SK-N-SH (cell line): Measurements from ENCODE around the gene LRRC26.

Source experiments
- CTCF ChIP-seq: fragments of 200-600 bp; sonication (generic); IDR thresholded peaks from 2 replicates; pipeline ENCODE4 v1.6.1; 2017; ENCODE audit warnings: antibody characterized with exemption, mild to moderate bottlenecking, moderate library complexity
- ELF1 ChIP-seq: IDR thresholded peaks from 2 replicates; pipeline ENCODE4 v1.4.0; 2012
- EP300 ChIP-seq, 2 experiments: IDR thresholded peaks; 2 replicates each; pipeline versions ENCODE4 v1.4.0 to v1.6.1; 2012; ENCODE audit warnings: borderline replicate concordance in 1 of 2, low read depth in 1 of 2, low read length in 1 of 2
- REST ChIP-seq: IDR thresholded peaks from 2 replicates; pipeline ENCODE4 v1.6.1; 2012; ENCODE audit warnings: mild to moderate bottlenecking, low read depth, low read length, moderate library complexity
- RFX5 ChIP-seq: IDR thresholded peaks from 2 replicates; pipeline ENCODE4 v1.6.1; 2012; ENCODE audit warnings: mild to moderate bottlenecking, improper control_type of control experiment, low read length
- RXRA ChIP-seq: IDR thresholded peaks from 2 replicates; pipeline ENCODE4 v1.4.0; 2012; ENCODE audit warnings: low read depth, mild to moderate bottlenecking, borderline replicate concordance

- TF ChIP-seq ELF1 (no peak), EP300 (IDR thresholded peaks at IDR 0.05; ENCODE audit: borderline replicate concordance in 1 of 2, low read depth in 1 of 2, low read length in 1 of 2) (no peak), REST (no peak), CTCF (no peak), RFX5 (no peak), RXRA (no peak)
These were observed 8.0 kb downstream of the LRRC26 start for GRCh38 chr9:137161558-137162486.
